RWPE2 (cell line): Measurements from ENCODE around the gene STX5.
A peak's percentile ranks its signal among the peaks of the same experiment; 100 is the strongest.

ENCODE experiments used
- ATAC-seq: fragments of 200-7000 bp; cut with Tn5 transposase; 3 replicates; pipeline ENCODE4 v1.9.1; 2021; ENCODE audit warnings: low read depth
- DNase-seq: peaks from one replicate; pipeline ENCODE4 v3.0.0-alpha.2; 2020; ENCODE audit warnings: low spot score
- H3K27ac ChIP-seq: fragments of 450-650 bp; 2 replicates; pipeline ENCODE4 v1.5.1; 2017; ENCODE audit warnings: mild to moderate bottlenecking; ENCODE audit not compliant: poor library complexity, severe bottlenecking
- H3K27me3 ChIP-seq: fragments of 250-450 bp; sonication (Bioruptor Pico); 2 replicates; pipeline ENCODE4 v1.5.1; 2021; ENCODE audit warnings: mild to moderate bottlenecking, moderate library complexity; ENCODE audit not compliant: insufficient read depth, poor library complexity, severe bottlenecking
- H3K36me3 ChIP-seq: fragments of 250-450 bp; sonication (Bioruptor Pico); 2 replicates; pipeline ENCODE4 v1.5.1; 2020; ENCODE audit warnings: low read depth, mild to moderate bottlenecking, moderate library complexity
- H3K4me1 ChIP-seq: fragments of 250-450 bp; sonication (Bioruptor Pico); 2 replicates; pipeline ENCODE4 v1.5.1; 2021; ENCODE audit warnings: mild to moderate bottlenecking, moderate library complexity; ENCODE audit not compliant: insufficient read depth, poor library complexity, severe bottlenecking
- H3K4me3 ChIP-seq: fragments of 250-450 bp; sonication (Bioruptor Pico); 2 replicates; pipeline ENCODE4 v1.5.1; 2021; ENCODE audit warnings: mild to moderate bottlenecking, moderate library complexity; ENCODE audit not compliant: severe bottlenecking
- H3K9me3 ChIP-seq: fragments of 250-450 bp; sonication (Bioruptor Pico); 2 replicates; pipeline ENCODE4 v1.5.1; 2021; ENCODE audit warnings: mild to moderate bottlenecking, moderate library complexity; ENCODE audit not compliant: severe bottlenecking
- CTCF ChIP-seq: fragments of 450-650 bp; IDR thresholded peaks from one replicate; pipeline ENCODE4 v1.5.1; 2017; ENCODE audit warnings: mild to moderate bottlenecking, moderate library complexity; ENCODE audit not compliant: poor library complexity, severe bottlenecking

The STX5 gene

GRCh38 chr11:62831520-62832335 is at the start of gene STX5:
Gene STX5, minus strand, starts transcription at chr11:62832051. Its CDS starts 808 bp downstream, at chr11:62831243.
- H3K27me3 ChIP-seq: no peaks in the 10 kb centered on the region
- H3K4me3 ChIP-seq: peak within 1 kb of the TSS; percentile 84
- no peak for TF ChIP-seq CTCF
- ATAC-seq (peak; percentile 89), DNase-seq (peak; percentile 98)
- peak within 1 kb of the TSS; percentile 50 for H3K27ac ChIP-seq
- H3K9me3 ChIP-seq: no peaks in the 10 kb centered on the region
- H3K4me1 ChIP-seq: peaks cover 4% of the 10 kb centered on the region
- H3K36me3 ChIP-seq: peaks cover 57% of the 10 kb centered on the region

- H3K27me3 ChIP-seq: no peaks in the 10 kb centered on the region
- H3K4me3 ChIP-seq: peak within 1 kb of the TSS; percentile 66
- peak; percentile 83 for TF ChIP-seq CTCF
- DNase-seq: peak; percentile 90
- no peaks in the 10 kb centered on the region for H3K9me3 ChIP-seq
- peaks cover 24% of the 10 kb centered on the region for H3K4me1 ChIP-seq
- H3K36me3 ChIP-seq: peaks cover 71% of the 10 kb centered on the region
- H3K27ac ChIP-seq: peak within 1 kb of the TSS; percentile 92
- ATAC-seq: peak; percentile 88
Measured at GRCh38 chr11:62880803-62881578, 49.1 kb upstream of the STX5 start, which contains the start of gene SLC3A2. Gene SLC3A2, plus strand, starts transcription at chr11:62880896. Its CDS starts 128 bp downstream, at chr11:62881024.

- Histone ChIP-seq H3K27ac (peak overlapping the region; percentile 92), H3K27me3 (no peaks in the 10 kb centered on the region), H3K4me3 (peak overlapping the region; percentile 66), H3K9me3 (no peaks in the 10 kb centered on the region), H3K36me3 (peaks cover 71% of the 10 kb centered on the region), H3K4me1 (peaks cover 24% of the 10 kb centered on the region)
- peak; percentile 72 for DNase-seq
- TF ChIP-seq CTCF: no peak
- peak; percentile 42 for ATAC-seq
Measured at GRCh38 chr11:62880231-62880802, 48.5 kb upstream of the STX5 start.

- H3K4me1 ChIP-seq: peaks cover 24% of the 10 kb centered on the region
- DNase-seq: no peak
- peak overlapping the region; percentile 66 for H3K4me3 ChIP-seq
- H3K9me3 ChIP-seq: no peaks in the 10 kb centered on the region
- no peak; the same call in 2 of the 3 replicates for ATAC-seq
- peaks cover 68% of the 10 kb centered on the region for H3K36me3 ChIP-seq
- H3K27me3 ChIP-seq: no peaks in the 10 kb centered on the region
- peak overlapping the region; percentile 92 for H3K27ac ChIP-seq
- TF ChIP-seq CTCF: no peak
Measured at GRCh38 chr11:62879235-62879978, 47.6 kb upstream of the STX5 start.
